IMR-90 (cell line): ENCODE results near the gene KLHL25. TPM values are rescaled to one million over a fixed set of nuclear protein-coding genes. Genes with fewer than 3 reads are reported as not detected.

Source experiments
- ATAC-seq: fragments of 200-7000 bp; cut with Tn5 transposase; 2 replicates; pipeline ENCODE4 v1.9.1; 2020; ENCODE audit warnings: low read depth, mild to moderate bottlenecking, moderate library complexity
- BruUV-seq: library from RNA; stranded (reverse); fragments of 400-500 nt; replicated peaks from 2 replicates; lab custom pipeline; 2021; lab: Mats Ljungman, UMichigan
- CTCF ChIA-PET: fragments of 300-600 bp; formaldehyde crosslinking; extraction: SDS; loops from one replicate; lab custom pipeline; 2021; ENCODE audit warnings: antibody characterized with exemption; lab: Yijun Ruan, JAX
- POLR2A ChIA-PET: fragments of 300-600 bp; sonication (Branson Sonifier 250); formaldehyde crosslinking; loops from one replicate; lab custom pipeline; 2022; ENCODE audit warnings: antibody characterized with exemption; ENCODE audit not compliant: unreplicated experiment; lab: Charles Lee
- DNase-seq: peaks from one replicate; pipeline ENCODE4 v3.0.0; 2013
- H2AFZ ChIP-seq: replicated peaks from 2 replicates; pipeline ENCODE3; 2013; ENCODE audit warnings: low read length, mild to moderate bottlenecking; ENCODE audit not compliant: poor library complexity
- H2AK5ac ChIP-seq: 2 replicates; pipeline ENCODE4 v1.6.1; 2013; ENCODE audit warnings: low read depth, low read length, inconsistent platforms
- H2AK9ac ChIP-seq: replicated peaks from 2 replicates; pipeline ENCODE3; 2013; ENCODE audit warnings: mild to moderate bottlenecking, low read depth, low read length, moderate library complexity; ENCODE audit not compliant: poor library complexity
- H2BK120ac ChIP-seq: 2 replicates; pipeline ENCODE4 v1.6.1; 2013; ENCODE audit warnings: low read depth, low read length, inconsistent platforms
- H2BK15ac ChIP-seq: 3 replicates; pipeline ENCODE4 v1.6.1; 2013; ENCODE audit warnings: low read depth, low read length, inconsistent platforms
- H2BK20ac ChIP-seq: 2 replicates; pipeline ENCODE4 v1.6.1; 2013; ENCODE audit warnings: low read depth, mild to moderate bottlenecking, inconsistent platforms, low read length, moderate library complexity
- H2BK5ac ChIP-seq: 2 replicates; pipeline ENCODE4 v1.6.1; 2013; ENCODE audit warnings: mild to moderate bottlenecking, low read depth, low read length, inconsistent platforms; ENCODE audit not compliant: poor library complexity, severe bottlenecking
- H3K14ac ChIP-seq: replicated peaks from 2 replicates; pipeline ENCODE4 v1.6.1; 2013; ENCODE audit warnings: low read depth, low read length, inconsistent platforms
- H3K18ac ChIP-seq: 2 replicates; pipeline ENCODE4 v1.6.1; 2013; ENCODE audit warnings: low read depth, low read length, control low read depth
- H3K23ac ChIP-seq: 2 replicates; pipeline ENCODE4 v1.6.1; 2013; ENCODE audit warnings: low read depth, low read length, inconsistent platforms
- H3K27ac ChIP-seq: 2 replicates; pipeline ENCODE4 v1.5.1; 2013; ENCODE audit warnings: mild to moderate bottlenecking, control low read depth, low read length; ENCODE audit not compliant: insufficient read depth
- H3K27me3 ChIP-seq: 2 replicates; pipeline ENCODE4 v1.6.1; 2013; ENCODE audit warnings: low read length; ENCODE audit not compliant: control insufficient read depth, insufficient read depth
- H3K36me3 ChIP-seq: 2 replicates; pipeline ENCODE4 v1.6.1; 2013; ENCODE audit warnings: low read length, mixed read lengths; ENCODE audit not compliant: control insufficient read depth, insufficient read depth
- H3K4ac ChIP-seq: 2 replicates; pipeline ENCODE4 v1.6.1; 2013; ENCODE audit warnings: low read depth, low read length, inconsistent platforms
- H3K4me1 ChIP-seq: 2 replicates; pipeline ENCODE4 v1.6.1; 2013; ENCODE audit warnings: low read length, mixed read lengths; ENCODE audit not compliant: control insufficient read depth, insufficient read depth
- H3K4me2 ChIP-seq: 2 replicates; pipeline ENCODE4 v1.6.1; 2013; ENCODE audit warnings: low read depth, mild to moderate bottlenecking, control low read depth, low read length, moderate library complexity
- H3K4me3 ChIP-seq: 2 replicates; pipeline ENCODE4 v1.5.1; 2013; ENCODE audit warnings: low read depth, mild to moderate bottlenecking, control low read depth, low read length, moderate library complexity; ENCODE audit not compliant: insufficient read depth
- H3K56ac ChIP-seq: 2 replicates; pipeline ENCODE4 v1.6.1; 2013; ENCODE audit warnings: low read length, inconsistent platforms; ENCODE audit not compliant: insufficient read depth; ENCODE audit errors: extremely low read depth
- H3K79me1 ChIP-seq, 2 experiments: 2 replicates each; pipeline ENCODE4 v1.6.1; 2013; ENCODE audit warnings: low read length in 2 of 2, inconsistent platforms in 1 of 2, low read depth in 1 of 2
- H3K9ac ChIP-seq: 2 replicates; pipeline ENCODE4 v1.6.1; 2013; ENCODE audit warnings: low read depth, low read length, control low read depth
- H3K9me1 ChIP-seq: 2 replicates; pipeline ENCODE4 v1.6.1; 2013; ENCODE audit warnings: low read length, inconsistent platforms; ENCODE audit not compliant: insufficient read depth
- H3K9me3 ChIP-seq: 2 replicates; pipeline ENCODE4 v1.6.1; 2013; ENCODE audit warnings: low read length; ENCODE audit not compliant: control insufficient read depth, insufficient read depth
- H4K20me1 ChIP-seq: 2 replicates; pipeline ENCODE4 v1.6.1; 2013; ENCODE audit warnings: low read length, inconsistent platforms; ENCODE audit not compliant: insufficient read depth
- H4K5ac ChIP-seq: 2 replicates; pipeline ENCODE4 v1.6.1; 2013; ENCODE audit warnings: mild to moderate bottlenecking, low read depth, low read length, control low read depth
- H4K8ac ChIP-seq, 2 experiments: 2 replicates each; pipeline ENCODE4 v1.6.1; 2013; ENCODE audit warnings: low read depth in 2 of 2, low read length in 2 of 2, control low read depth in 1 of 2, inconsistent platforms in 1 of 2
- H4K91ac ChIP-seq: 2 replicates; pipeline ENCODE4 v1.6.1; 2013; ENCODE audit warnings: low read depth, low read length, inconsistent platforms; ENCODE audit not compliant: insufficient read depth
- CEBPB ChIP-seq: IDR thresholded peaks from 2 replicates; pipeline ENCODE4 v1.6.1; 2012; ENCODE audit warnings: low read depth, low read length, improper control_type of control experiment
- RAD21 ChIP-seq: IDR thresholded peaks from 2 replicates; pipeline ENCODE4 v1.6.1; 2012; ENCODE audit warnings: low read length, improper control_type of control experiment
- WGBS, 2 experiments: methylation state at CpG; one replicate each; pipeline versions ENCODE4 v1.1.5 to v1.1.7; 2013; ENCODE audit warnings: missing lambda C conversion rate in 2 of 2; ENCODE audit not compliant: insufficient read length in 1 of 2; ENCODE audit errors: extremely low coverage in 2 of 2; 5-methylcytosine and 5-hydroxymethylcytosine counted together
- dilution Hi-C: fragments of 300-500 bp; cut with HindIII; formaldehyde crosslinking; loops from one replicate; pipeline ENCODE4 v1.14.3; 2018; ENCODE audit warnings: low sequenced_read_pairs; ENCODE audit not compliant: unreplicated experiment
- in situ Hi-C: fragments of 300-500 bp; cut with MboI; formaldehyde crosslinking; loops from 3 replicates; pipeline ENCODE4 v1.14.3; 2019; ENCODE audit warnings: low sequenced_read_pairs, inconsistent platforms, mixed read lengths
- intact Hi-C: fragments of 100-400 bp; cut with micrococcal nuclease; formaldehyde crosslinking; loops from 2 replicates; pipeline ENCODE4 v1.10.0; 2022
- polyA plus RNA-seq, 3 experiments: library from polyadenylated mRNA; depleted of rRNA; stranded (reverse); fragments of >200 nt; gene quantifications; 2 replicates each; pipeline ENCODE4 v1.2.3, GENCODE V29; 2012; ENCODE audit warnings: low replicate concordance in 1 of 3
- total RNA-seq: library from RNA; depleted of rRNA; stranded (reverse); fragments of >200 nt; gene quantifications from 2 replicates; pipeline ENCODE4 v1.2.3, GENCODE V29; 2012
- TF ChIP-seq, protein P1 (sequence below): fragments of 150-350 bp; IDR thresholded peaks from 2 replicates; pipeline ENCODE4 v1.6.1; 2016; ENCODE audit warnings: low read depth, mild to moderate bottlenecking, low read length, moderate library complexity, borderline replicate concordance

Gene KLHL25
- total and polyA plus RNA-seq, 2 of the 4 experiments (the other 2 are of a cell fraction) = 2.7 to 5.6 TPM

DNA sequence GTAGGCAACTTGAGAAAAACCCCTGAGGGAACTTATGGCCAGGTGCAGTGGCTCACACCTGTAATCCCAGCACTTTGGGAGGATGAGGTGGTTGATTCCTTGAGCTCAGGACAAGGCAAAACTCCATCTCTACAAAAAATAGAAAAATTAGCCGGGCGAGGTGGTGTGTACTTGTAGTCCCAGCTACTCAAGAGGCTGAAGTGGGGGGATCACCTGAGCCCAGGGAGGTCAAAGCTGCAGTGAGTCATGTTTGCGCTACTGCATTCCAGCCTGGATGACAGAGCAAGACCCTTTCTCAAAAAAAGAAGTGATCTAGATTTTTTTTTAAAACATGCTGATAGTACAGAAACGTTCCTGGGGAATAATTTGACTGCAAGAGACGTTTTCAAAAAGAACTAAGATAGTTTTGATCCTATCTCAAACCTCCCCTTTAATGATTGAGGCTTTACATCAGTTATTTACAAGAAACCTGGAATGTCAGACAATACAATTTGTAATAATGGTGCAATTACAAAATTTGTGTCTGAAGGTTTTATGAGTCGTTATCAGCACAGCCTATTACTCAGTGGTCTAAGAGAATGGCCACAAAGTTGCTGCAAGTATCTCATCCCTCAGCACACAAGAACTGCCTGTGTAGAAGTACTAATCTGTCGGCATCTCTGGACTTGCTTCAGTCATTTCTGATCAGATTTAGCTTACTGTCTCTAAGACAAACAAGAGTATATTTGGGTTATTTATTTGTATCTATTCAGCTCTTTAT lies 32.2 kb upstream of the KLHL25 start:
- H2BK120ac ChIP-seq = no peak overlapping the region
- DNase-seq = peak; percentile 22
- no peak overlapping the region for H3K4me2 ChIP-seq
- no peaks in the 10 kb centered on the region for H3K9me1 ChIP-seq
- TF ChIP-seq RAD21 = no peak
- no peak for TF ChIP-seq CEBPB
- TF ChIP-seq, protein P1, sequence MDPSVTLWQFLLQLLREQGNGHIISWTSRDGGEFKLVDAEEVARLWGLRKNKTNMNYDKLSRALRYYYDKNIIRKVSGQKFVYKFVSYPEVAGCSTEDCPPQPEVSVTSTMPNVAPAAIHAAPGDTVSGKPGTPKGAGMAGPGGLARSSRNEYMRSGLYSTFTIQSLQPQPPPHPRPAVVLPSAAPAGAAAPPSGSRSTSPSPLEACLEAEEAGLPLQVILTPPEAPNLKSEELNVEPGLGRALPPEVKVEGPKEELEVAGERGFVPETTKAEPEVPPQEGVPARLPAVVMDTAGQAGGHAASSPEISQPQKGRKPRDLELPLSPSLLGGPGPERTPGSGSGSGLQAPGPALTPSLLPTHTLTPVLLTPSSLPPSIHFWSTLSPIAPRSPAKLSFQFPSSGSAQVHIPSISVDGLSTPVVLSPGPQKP = no peak
- no peak overlapping the region for H2AFZ ChIP-seq
- H2AK5ac ChIP-seq = no peak overlapping the region
- POLR2A ChIA-PET = no interaction called here
- WGBS, 2 experiments = no CpG with 5 or more reads among the region's 7 CpGs
- no peak overlapping the region for H3K56ac ChIP-seq
- H3K4ac ChIP-seq = no peak overlapping the region
- no peak overlapping the region for H3K9ac ChIP-seq
- dilution Hi-C loops (no loop called here), intact Hi-C loops (no loop called here), in situ Hi-C loops (no loop called here)
- no peak overlapping the region for H3K14ac ChIP-seq
- no peak overlapping the region for H3K27ac ChIP-seq
- no peak overlapping the region for H3K18ac ChIP-seq
- H3K9me3 ChIP-seq = no peaks in the 10 kb centered on the region
- no peak overlapping the region for H2BK20ac ChIP-seq
- ATAC-seq = no peak
- CTCF ChIA-PET = interaction anchor here (1.2 to 1.6 kb wide), 2 partner anchors 9 to 13 kb away, joined by 3 to 6 read pairs; no protein-coding TSS in a partner anchor
- no peak overlapping the region for H2BK15ac ChIP-seq
- H4K20me1 ChIP-seq = no peaks in the 10 kb centered on the region
- H2AK9ac ChIP-seq = no peak overlapping the region
- H4K5ac ChIP-seq = no peak overlapping the region
- H4K8ac ChIP-seq = no peak overlapping the region
- no peaks in the 10 kb centered on the region for H3K36me3 ChIP-seq
- no peak overlapping the region for H3K4me3 ChIP-seq
- H3K23ac ChIP-seq = no peak overlapping the region
- H3K27me3 ChIP-seq = peaks cover 11% of the 10 kb centered on the region
- BruUV-seq = no TSS peak
- no peaks in the 10 kb centered on the region for H3K4me1 ChIP-seq
- no peak overlapping the region for H2BK5ac ChIP-seq
- no peaks in the 10 kb centered on the region for H3K79me1 ChIP-seq
- H4K91ac ChIP-seq = no peak overlapping the region
